Measurements from ENCODE around the gene CARD8. TPM values are rescaled to one million over a fixed set of nuclear protein-coding genes. Genes with fewer than 3 reads are reported as not detected.
"Not testable (repeated sequence)": the region's sequence is repeated elsewhere in the genome, so short reads cannot be mapped to it uniquely, and the experiment has no call there.

The CARD8 gene
- total and polyA plus RNA-seq, 10 donors = 61.8 to 238 (median 161) TPM

GRCh38 chr19:48248081-48248833 lies 7.5 kb downstream of the CARD8 start:
- DNase-seq = no peak
- Histone ChIP-seq H3K27me3 (replicated peaks in 1 of 7) (no peaks in the 10 kb centered on the region), H3K9me3 (no peaks in the 10 kb centered on the region), H3K4me3 (peak overlapping the region; percentile 44 to 72 (median 56)), H3K27ac (peak overlapping the region; percentile 86 to 97 (median 95)), H3K36me3 (peaks cover 0 to 43% (median 13%) of the 10 kb centered on the region in 6 donors), H3K4me1 (peaks cover 47 to 94% (median 80%) of the 10 kb centered on the region in 6 donors)
- intact Hi-C loops (cut with DNase I; ENCODE audit: low total_unique reads) = no loop called here
- TF ChIP-seq POLR2A (IDR thresholded peaks at IDR 0.05) (no peak), CTCF (IDR thresholded peaks at IDR 0.05 in 8 of 11, conservative IDR thresholded peaks at IDR 0.05 in 3 of 11) (no peak), POLR2AphosphoS5 (IDR thresholded peaks at IDR 0.05) (no peak)
- 65 to 83% (median 69%) methylated on average over 7 of the region's 7 CpGs for WGBS, 5 donors

GRCh38 chr19:48247212-48247611 lies 8.5 kb downstream of the CARD8 start:
- H3K27me3 ChIP-seq (replicated peaks in 1 of 7) = no peaks in the 10 kb centered on the region
- peaks cover 43 to 88% (median 72%) of the 10 kb centered on the region in 6 donors for H3K4me1 ChIP-seq
- peak overlapping the region in 1 of 8 donors; percentile 7 for H3K4me3 ChIP-seq
- H3K9me3 ChIP-seq = no peaks in the 10 kb centered on the region
- intact Hi-C loops (cut with DNase I; ENCODE audit: low total_unique reads) = no loop called here
- 94 to 96% (median 95%) methylated on average over 3 of the region's 3 CpGs for WGBS, 5 donors
- peak overlapping the region in 3 of 8 donors; percentile 7 to 95 (median 21) for H3K27ac ChIP-seq
- peaks cover 0 to 53% (median 18%) of the 10 kb centered on the region in 6 donors for H3K36me3 ChIP-seq
- no peak for DNase-seq
- TF ChIP-seq POLR2A (IDR thresholded peaks at IDR 0.05) = no peak
- no peak for TF ChIP-seq POLR2AphosphoS5 (IDR thresholded peaks at IDR 0.05)
- no peak for TF ChIP-seq CTCF (IDR thresholded peaks at IDR 0.05 in 8 of 11, conservative IDR thresholded peaks at IDR 0.05 in 3 of 11)

GRCh38 chr19:48246101-48246500 lies 9.6 kb downstream of the CARD8 start:
- Histone ChIP-seq H3K36me3 (peaks cover 0 to 64% (median 25%) of the 10 kb centered on the region in 6 donors), H3K27ac (peak overlapping the region in 1 of 8 donors; percentile 15), H3K27me3 (replicated peaks in 1 of 7) (no peaks in the 10 kb centered on the region), H3K4me1 (peaks cover 42 to 81% (median 65%) of the 10 kb centered on the region in 6 donors), H3K9me3 (no peaks in the 10 kb centered on the region), H3K4me3 (no peak overlapping the region)
- TF ChIP-seq POLR2A (IDR thresholded peaks at IDR 0.05) = no peak
- TF ChIP-seq CTCF (IDR thresholded peaks at IDR 0.05 in 8 of 11, conservative IDR thresholded peaks at IDR 0.05 in 3 of 11) = no peak
- no peak for TF ChIP-seq POLR2AphosphoS5 (IDR thresholded peaks at IDR 0.05)
- WGBS, 5 donors = 75 to 86% (median 81%) methylated on average over 5 of the region's 5 CpGs
- no peak for DNase-seq
- intact Hi-C loops (cut with DNase I; ENCODE audit: low total_unique reads) = no loop called here

DNA sequence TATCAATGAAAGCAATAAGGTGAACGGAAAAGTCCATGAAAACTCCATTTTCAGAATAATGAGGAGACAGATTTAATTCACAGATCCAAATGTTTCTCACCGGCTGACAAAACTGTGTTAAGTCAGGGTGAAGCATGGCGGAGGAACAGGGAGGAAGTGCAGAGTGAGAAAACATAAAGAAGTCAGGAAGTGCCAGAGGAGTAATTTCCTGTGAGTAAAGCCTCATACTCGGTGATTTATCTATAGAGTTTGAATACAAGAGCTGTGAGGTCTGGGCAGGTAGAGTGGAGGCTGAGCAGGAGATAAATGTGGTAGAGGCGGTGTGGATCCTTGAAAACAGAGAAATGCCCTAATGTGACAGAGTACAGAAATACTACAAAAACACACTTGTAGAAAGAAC lies 11.4 kb downstream of the CARD8 start:
- Histone ChIP-seq H3K27me3 (replicated peaks in 1 of 7) (no peaks in the 10 kb centered on the region), H3K27ac (peak overlapping the region; percentile 66 to 87 (median 76)), H3K4me3 (peak overlapping the region in 3 of 8 donors; percentile 6 to 52 (median 9)), H3K36me3 (peaks cover 0 to 83% (median 43%) of the 10 kb centered on the region in 6 donors), H3K9me3 (no peaks in the 10 kb centered on the region), H3K4me1 (peaks cover 28 to 78% (median 55%) of the 10 kb centered on the region in 6 donors)
- intact Hi-C loops (cut with DNase I; ENCODE audit: low total_unique reads) = no loop called here
- DNase-seq = no peak
- TF ChIP-seq CTCF (IDR thresholded peaks at IDR 0.05 in 8 of 11, conservative IDR thresholded peaks at IDR 0.05 in 3 of 11) (no peak), POLR2AphosphoS5 (IDR thresholded peaks at IDR 0.05) (peak in 1 of 3 donors; percentile 27)
- 13 to 33% (median 18%) methylated on average over 5 of the region's 5 CpGs for WGBS, 5 donors

- H3K9me3 ChIP-seq; intact Hi-C loops (cut with DNase I; ENCODE audit: low total_unique reads); H3K27ac ChIP-seq; H3K4me3 ChIP-seq; H3K27me3 ChIP-seq (replicated peaks in 1 of 7); DNase-seq: not testable (repeated sequence)
- peaks cover 9 to 53% (median 33%) of the 10 kb centered on the region in 6 donors for H3K4me1 ChIP-seq
- 90 to 96% (median 93%) methylated on average over 6 of the region's 6 CpGs for WGBS, 5 donors
- peaks cover 0 to 87% (median 60%) of the 10 kb centered on the region in 6 donors for H3K36me3 ChIP-seq
Observed at GRCh38 chr19:48241771-48242170, 13.9 kb downstream of the CARD8 start.

All from spleen (tissue), 11 donors.